ENCODE data around the gene YAF2. TPM values are rescaled to one million over a fixed set of nuclear protein-coding genes. Genes with fewer than 3 reads are reported as not detected.
A peak's percentile ranks its signal among the peaks of the same experiment; 100 is the strongest.

Gene YAF2
- total and polyA plus RNA-seq, 2 of the 13 experiments (the other 11 are each of a cell fraction or from before 2014, with no cell fraction given): 8.4 to 11.7 TPM

- TF ChIP-seq TSC22D2 (CRISPR knock-in tag; IDR thresholded peaks at IDR 0.05; ENCODE audit: borderline replicate concordance): no peak
- no peak for TF ChIP-seq ZNF207 (IDR thresholded peaks at IDR 0.05; ENCODE audit: borderline replicate concordance)
- peak; percentile 56 for TF ChIP-seq UBTF (CRISPR knock-in tag; IDR thresholded peaks at IDR 0.05)
- peak; percentile 69; the same call in 1 of the 2 replicates for TF ChIP-seq ZNF296 (CRISPR knock-in tag; conservative IDR thresholded peaks at IDR 0.05)
- TF ChIP-seq DR1 (CRISPR knock-in tag; IDR thresholded peaks at IDR 0.05): no peak
- TF ChIP-seq ZFP91 (CRISPR knock-in tag; IDR thresholded peaks at IDR 0.05; ENCODE audit: borderline replicate concordance): peak; percentile 68
- no peak; the same call in 1 of the 2 replicates for TF ChIP-seq ZMAT3 (CRISPR knock-in tag; conservative IDR thresholded peaks at IDR 0.05)
- TF ChIP-seq ZNF558 (CRISPR knock-in tag; IDR thresholded peaks at IDR 0.05; ENCODE audit: borderline replicate concordance): no peak
- 0 out of 2 replicates have a peak, but pooled peaks have one; percentile 25 for TF ChIP-seq RXRA (CRISPR knock-in tag; IDR thresholded peaks at IDR 0.05)
- TF ChIP-seq JDP2 (CRISPR knock-in tag; IDR thresholded peaks at IDR 0.05; ENCODE audit: borderline replicate concordance): no peak
- TF ChIP-seq CENPX (CRISPR knock-in tag; IDR thresholded peaks at IDR 0.05): no peak
- no peak for TF ChIP-seq FOXC1 (CRISPR knock-in tag; IDR thresholded peaks at IDR 0.05; ENCODE audit: borderline replicate concordance)
- no peak for TF ChIP-seq ARID2 (CRISPR knock-in tag; IDR thresholded peaks at IDR 0.05; ENCODE audit: borderline replicate concordance)
- TF ChIP-seq E2F5 (CRISPR knock-in tag; conservative IDR thresholded peaks at IDR 0.05): 0 out of 2 replicates have a peak, but pooled peaks have one; percentile 42
- peak; percentile 54; the same call in 1 of the 2 replicates for TF ChIP-seq MXD3 (CRISPR knock-in tag; IDR thresholded peaks at IDR 0.05)
- no peak for TF ChIP-seq DRAP1 (CRISPR knock-in tag; IDR thresholded peaks at IDR 0.05)
- peak; percentile 9; the same call in 1 of the 2 replicates for TF ChIP-seq ZMYM4 (CRISPR knock-in tag; IDR thresholded peaks at IDR 0.05)
- TF ChIP-seq ZNF687 (CRISPR knock-in tag; IDR thresholded peaks at IDR 0.05): peak; percentile 69
These were observed at the start of gene YAF2 (continued) for GRCh38 chr12:42238240-42239140.

Measured in HepG2 (cell line).